Testis (tissue), 2 donors: ENCODE data around the gene KLRC3.

ENCODE experiments used
- POLR2A ChIP-seq: fragments of 450-650 bp; IDR thresholded peaks from one replicate; pipeline ENCODE4 v1.6.1; 2017; ENCODE audit warnings: antibody characterized with exemption, mild to moderate bottlenecking, moderate library complexity
- TF ChIP-seq, protein P1 (sequence below), 3 experiments: fragments of 450-650 bp in 2 of 3; fragments of 200-600 bp in 1 of 3; sonication (generic) in 1 of 3; IDR thresholded peaks; one replicate each; pipeline ENCODE4 v1.5.1; 2016 to 2019; ENCODE audit warnings: antibody characterized with exemption in 3 of 3, mild to moderate bottlenecking in 2 of 3, moderate library complexity in 1 of 3

DNA sequence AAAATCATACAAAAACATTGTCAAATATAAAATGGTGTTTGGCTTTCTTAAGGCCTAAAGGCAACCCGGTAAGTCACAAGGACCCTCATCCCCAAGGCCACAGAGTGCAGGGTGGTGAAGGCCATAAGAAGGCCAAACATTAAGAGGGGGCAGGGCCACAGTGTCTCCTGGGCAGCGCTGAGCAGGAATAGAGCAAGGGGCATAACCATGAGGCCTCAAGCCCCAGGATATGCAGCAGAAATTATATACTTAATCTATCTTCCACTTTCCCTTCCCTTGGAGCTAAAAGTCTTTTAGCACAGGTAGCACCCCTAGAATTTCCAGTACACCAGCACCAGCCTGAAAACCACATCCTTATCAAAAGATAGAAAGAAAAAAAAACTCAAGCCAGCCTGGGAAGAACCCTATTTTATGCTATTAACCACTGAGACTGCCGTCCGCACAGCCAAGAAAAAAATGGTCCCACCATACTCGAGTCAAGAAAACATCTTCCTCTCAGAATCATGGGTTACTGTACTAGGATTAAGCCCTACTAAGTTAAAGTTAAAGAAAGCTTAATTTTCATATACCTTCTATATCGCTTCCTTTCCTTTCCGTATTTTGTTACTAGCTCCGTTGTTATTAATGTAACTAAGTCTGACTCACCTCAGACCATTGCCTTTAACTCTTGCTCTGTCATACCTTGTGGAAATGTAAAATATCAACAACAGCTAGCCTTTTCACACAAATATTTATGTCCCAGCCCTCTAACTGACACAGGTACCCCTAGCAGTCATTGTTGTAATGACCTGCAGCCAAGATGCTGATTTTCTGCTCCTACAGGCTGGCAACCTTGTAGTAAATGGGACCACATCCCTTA, 50.6 kb downstream of the KLRC3 start:
- no peak for TF ChIP-seq POLR2A
- TF ChIP-seq, protein P1, sequence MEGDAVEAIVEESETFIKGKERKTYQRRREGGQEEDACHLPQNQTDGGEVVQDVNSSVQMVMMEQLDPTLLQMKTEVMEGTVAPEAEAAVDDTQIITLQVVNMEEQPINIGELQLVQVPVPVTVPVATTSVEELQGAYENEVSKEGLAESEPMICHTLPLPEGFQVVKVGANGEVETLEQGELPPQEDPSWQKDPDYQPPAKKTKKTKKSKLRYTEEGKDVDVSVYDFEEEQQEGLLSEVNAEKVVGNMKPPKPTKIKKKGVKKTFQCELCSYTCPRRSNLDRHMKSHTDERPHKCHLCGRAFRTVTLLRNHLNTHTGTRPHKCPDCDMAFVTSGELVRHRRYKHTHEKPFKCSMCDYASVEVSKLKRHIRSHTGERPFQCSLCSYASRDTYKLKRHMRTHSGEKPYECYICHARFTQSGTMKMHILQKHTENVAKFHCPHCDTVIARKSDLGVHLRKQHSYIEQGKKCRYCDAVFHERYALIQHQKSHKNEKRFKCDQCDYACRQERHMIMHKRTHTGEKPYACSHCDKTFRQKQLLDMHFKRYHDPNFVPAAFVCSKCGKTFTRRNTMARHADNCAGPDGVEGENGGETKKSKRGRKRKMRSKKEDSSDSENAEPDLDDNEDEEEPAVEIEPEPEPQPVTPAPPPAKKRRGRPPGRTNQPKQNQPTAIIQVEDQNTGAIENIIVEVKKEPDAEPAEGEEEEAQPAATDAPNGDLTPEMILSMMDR (IDR thresholded peaks at IDR 0.05) = no peak
